Measurements from ENCODE around the gene C2orf42.
"Not testable (repeated sequence)": the region's sequence is repeated elsewhere in the genome, so short reads cannot be mapped to it uniquely, and the experiment has no call there.

C2orf42 gene

GRCh38 chr2:70131344-70132143, 59.3 kb downstream of the C2orf42 start:
- DNase-seq, result not testable (repeated sequence)

DNA sequence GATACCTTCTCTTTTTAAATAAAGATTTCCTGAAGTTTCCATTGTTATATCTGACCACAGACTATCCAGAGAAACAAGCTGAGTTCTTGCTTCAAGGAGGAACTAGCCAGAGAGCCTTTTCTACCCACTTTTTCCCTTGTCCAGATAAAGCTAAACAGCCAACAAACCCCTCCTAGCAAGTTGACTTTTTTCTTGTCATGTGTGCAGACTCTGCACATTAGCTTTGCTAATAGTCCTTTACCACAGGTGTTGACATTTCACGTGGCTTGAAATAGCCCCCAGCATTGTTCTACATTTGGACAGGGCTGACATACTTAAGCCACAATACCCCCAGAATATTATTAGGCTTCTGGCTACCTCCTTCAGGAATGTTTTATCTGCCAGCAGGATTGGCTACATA, 62.8 kb downstream of the C2orf42 start:
- DNase-seq, result no peak

DNA sequence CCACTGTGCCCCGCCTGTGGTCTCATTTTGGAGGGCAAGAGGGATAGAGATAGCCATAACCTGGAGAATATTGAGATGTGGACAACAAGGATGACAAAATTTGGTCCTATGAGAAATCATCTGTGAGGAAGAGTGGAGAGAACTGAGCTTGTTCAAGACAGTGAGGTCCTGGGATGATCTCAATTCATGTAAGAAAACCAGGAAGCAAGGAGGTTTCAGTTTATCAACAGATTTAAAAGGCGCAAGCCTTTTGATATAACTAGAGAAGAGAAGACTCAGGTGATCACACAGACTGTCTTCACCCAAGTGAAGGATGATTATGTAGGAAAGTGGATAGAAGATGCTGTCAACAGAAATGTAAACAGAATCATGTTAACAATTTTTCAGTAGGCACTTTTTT, 64.4 kb downstream of the C2orf42 start:
- no peak for DNase-seq

DNA sequence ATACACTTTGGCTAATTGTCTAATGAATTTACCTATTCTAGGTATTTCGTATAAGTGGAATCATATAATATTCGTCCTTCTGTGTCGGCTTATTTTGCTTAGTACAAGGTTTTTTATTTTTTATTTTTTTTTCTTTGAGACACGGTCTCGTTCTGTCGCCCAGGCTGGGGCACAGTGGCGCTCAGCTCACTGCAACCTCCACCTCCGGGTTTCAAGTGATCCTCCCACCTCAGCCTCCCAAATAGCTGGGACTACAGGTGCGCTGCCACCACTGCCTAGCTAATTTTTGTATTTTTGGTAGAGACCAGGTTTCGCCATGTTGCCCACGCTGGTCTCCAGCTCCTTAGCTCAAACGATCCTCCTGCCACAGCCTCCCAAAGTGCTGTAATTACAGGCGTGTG, 65.3 kb downstream of the C2orf42 start:
- DNase-seq, result no peak

GRCh38 chr2:70124983-70125480, 65.8 kb downstream of the C2orf42 start:
- DNase-seq, result peak; percentile 53 to 62

DNA sequence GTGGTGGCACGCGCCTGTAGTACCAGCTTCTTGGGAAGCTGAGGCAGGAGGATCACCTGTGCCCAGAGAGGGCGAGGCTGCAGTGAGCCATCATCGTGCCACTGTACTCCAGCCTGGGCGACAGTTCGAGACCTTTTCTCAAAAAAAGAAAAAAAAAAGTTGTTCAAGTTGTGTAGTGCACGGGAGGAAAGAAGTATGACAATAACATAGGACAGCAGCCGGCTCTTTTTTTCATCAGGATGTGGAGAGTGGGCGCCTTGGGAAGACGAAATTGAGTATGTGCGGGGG, 67.0 kb downstream of the C2orf42 start:
- no peak for DNase-seq

- DNase-seq, result no peak
Measured at GRCh38 chr2:70123051-70123828, 67.6 kb downstream of the C2orf42 start.

- DNase-seq, result no peak
Measured at GRCh38 chr2:70122470-70122869, 68.3 kb downstream of the C2orf42 start.

- no peak for DNase-seq
Measured at GRCh38 chr2:70121627-70122372, 69.0 kb downstream of the C2orf42 start.

- DNase-seq, result no peak
Measured at GRCh38 chr2:70118798-70119454, 71.9 kb downstream of the C2orf42 start.

DNA sequence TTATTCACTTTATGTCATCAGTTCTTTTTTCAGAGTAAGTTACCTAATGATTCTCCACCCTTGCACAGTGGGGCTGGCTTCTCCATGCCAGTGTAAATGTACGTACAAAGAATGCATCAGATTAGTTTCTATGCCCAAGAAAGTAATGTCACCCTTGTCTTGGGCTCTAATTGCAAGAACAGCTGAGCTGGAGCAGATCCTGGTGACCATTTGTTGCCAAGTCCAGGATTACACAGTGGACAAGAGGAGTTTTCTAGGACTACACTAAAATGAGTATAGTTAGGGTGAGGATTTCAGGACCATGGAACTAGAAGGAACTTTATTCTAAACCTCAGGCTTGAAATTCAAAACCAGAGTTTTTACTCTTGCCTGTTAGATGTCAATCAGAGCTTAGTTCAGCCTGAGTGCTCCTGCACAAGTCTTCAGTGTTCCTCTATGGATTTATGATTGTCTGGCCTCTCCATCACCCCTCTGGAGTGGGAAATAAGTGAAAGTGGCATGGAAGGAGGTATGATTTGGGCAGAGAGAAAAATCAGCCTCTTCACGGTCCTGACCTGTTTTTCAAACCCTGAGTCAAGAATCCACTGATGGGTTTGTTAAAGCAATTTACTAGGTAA, 73.8 kb downstream of the C2orf42 start:
- DNase-seq, result no peak

DNA sequence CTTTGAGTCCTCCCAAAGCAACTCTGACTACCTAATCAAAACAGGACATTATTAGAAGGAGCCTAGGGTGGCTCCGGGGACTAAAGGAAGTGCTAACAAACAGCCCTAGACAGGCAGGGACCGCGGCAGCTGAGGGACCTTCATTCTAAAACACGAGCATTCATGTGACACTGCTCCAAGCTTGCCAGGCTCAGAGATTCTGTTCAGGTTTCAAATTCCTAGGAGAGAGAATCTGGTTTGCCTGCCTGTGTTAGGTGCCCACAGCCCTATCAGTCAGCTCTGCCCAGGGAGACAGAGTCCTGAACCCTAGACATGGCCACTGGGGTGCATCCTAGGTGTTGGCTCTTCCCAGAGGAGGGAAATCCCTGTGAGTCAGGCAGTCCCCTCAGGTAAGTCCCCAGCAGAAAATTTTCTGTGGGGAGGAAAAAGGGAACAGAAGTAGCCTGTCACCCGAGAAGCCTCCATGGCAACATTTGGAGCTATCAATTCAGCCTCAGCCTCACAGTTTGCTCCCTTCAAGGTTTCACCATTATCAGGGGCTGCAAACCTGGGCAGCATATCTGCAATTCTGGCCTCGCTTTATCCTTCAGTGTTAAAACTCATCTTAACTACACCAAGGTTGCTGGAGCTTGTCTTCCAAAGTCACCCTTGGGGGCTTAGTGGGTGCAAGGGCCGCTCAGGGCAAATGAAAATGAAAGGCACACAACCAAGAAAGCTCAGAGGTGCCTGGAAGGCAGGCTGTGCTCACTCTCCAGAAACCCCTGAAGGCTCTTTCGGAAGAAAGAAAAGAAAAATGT, 75.0 kb downstream of the C2orf42 start:
- no peak for DNase-seq

GRCh38 chr2:70113359-70114070, 77.3 kb downstream of the C2orf42 start:
- no peak for DNase-seq

DNA sequence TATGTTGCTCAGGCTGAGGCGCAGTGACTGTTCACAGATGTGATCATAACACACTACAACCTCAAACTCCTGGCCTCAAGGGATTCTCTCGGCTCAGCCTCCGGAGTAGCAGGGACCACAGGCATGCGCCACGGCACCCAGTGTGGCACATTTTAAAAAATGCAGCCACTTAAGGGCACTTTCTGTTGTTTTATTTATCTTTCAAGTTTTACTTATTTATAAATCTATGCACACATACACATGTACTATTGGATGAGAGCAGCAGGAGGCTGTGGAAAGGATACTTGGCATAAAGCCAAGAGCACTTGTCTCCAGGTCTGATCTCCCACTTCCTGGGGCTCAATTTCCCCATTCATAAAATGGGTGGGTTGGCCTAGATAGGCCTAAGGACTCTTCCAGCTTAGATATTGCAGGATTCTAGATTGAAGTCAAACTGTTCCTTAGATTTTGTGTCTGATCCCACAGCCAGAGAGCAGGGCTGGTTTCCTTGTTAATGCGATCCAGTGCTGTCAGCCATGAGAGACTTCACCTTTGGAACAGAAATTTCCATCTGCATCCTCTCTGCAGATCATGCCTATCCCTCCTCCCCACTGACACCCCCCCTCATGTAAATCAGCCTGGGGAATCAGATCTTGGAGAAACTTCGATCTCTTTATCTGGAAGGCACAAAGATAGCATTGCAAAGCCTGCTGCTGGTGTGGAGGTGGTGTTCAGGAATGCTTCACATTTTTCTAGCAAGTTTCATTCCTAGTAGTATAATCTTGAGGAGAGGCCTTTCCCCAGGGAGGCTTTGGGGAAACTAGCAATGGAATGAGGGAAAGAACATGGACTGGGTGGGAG, 78.8 kb downstream of the C2orf42 start:
- DNase-seq, result no peak

GRCh38 chr2:70110397-70110796, 80.4 kb downstream of the C2orf42 start:
- DNase-seq, result not testable (repeated sequence)

- DNase-seq, result not testable (repeated sequence)
Measured at GRCh38 chr2:70106138-70106537, 84.7 kb downstream of the C2orf42 start.

GRCh38 chr2:70104231-70105111, 86.3 kb downstream of the C2orf42 start:
- DNase-seq, result peak; percentile 86

DNA sequence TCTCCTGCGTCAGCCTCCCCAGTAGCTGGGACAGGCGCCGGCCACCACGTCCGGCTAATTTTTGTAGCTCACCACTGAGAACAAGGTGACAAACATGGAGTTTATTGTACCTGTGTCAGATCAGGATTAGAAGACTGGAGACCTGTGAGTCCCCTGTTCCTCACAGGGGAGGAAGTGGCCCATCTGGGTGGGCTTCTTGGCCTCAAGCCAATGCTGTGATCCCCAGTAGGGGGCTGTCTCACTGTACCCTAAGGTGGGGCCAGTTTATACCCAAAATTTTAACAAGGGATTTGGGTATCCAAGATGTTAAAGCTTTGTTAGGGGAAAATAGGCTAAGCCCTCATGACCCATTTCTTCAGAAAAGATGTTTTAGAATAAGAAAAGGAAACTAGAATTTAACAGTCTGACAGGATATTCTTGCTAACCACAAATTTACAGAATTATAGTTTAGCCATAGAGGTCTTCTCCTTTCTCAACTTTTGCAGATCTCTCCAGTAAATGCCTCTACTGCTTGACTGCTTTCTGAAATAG, 87.2 kb downstream of the C2orf42 start:
- peak; percentile 19 to 46 for DNase-seq

Data from Kasumi-1 (cell line).